Esophagus muscularis mucosa (tissue), 4 donors: ENCODE results near the gene AP1M1. TPM values are rescaled to one million over a fixed set of nuclear protein-coding genes. Genes with fewer than 3 reads are reported as not detected.

Source experiments
- DNase-seq: peaks from one replicate; pipeline ENCODE4 v3.0.0-alpha.2; 2017; ENCODE audit errors: extremely low spot score
- H3K27ac ChIP-seq, 4 donors: fragments of 200-600 bp; sonication (generic); replicated peaks in 1 of 4; 1 replicate in 3 of 4; 2 replicates in 1 of 4; pipeline ENCODE4 v1.5.1; 2016 to 2019; ENCODE audit warnings: mild to moderate bottlenecking in 1 of 4
- H3K27me3 ChIP-seq, 4 donors: fragments of 200-600 bp; sonication (generic); one replicate each; pipeline versions ENCODE4 v1.5.1 to v1.6.0; 2016 to 2019
- H3K36me3 ChIP-seq, 4 donors: fragments of 200-600 bp; sonication (generic); one replicate each; pipeline ENCODE4 v1.5.1; 2016 to 2019
- H3K4me1 ChIP-seq, 4 donors: fragments of 200-600 bp; sonication (generic); one replicate each; pipeline ENCODE4 v1.5.1; 2016 to 2019
- H3K4me3 ChIP-seq, 4 donors: fragments of 200-600 bp; sonication (generic); 1 replicate in 2 of 4; 2 replicates in 2 of 4; pipeline ENCODE4 v1.5.1; 2016 to 2019; ENCODE audit warnings: mild to moderate bottlenecking in 4 of 4, moderate library complexity in 1 of 4
- H3K9me3 ChIP-seq, 4 donors: fragments of 200-600 bp; sonication (generic); 1 replicate in 3 of 4; 2 replicates in 1 of 4; pipeline ENCODE4 v1.5.1; 2016 to 2019
- EP300 ChIP-seq: sonication (generic); formaldehyde crosslinking; IDR thresholded peaks from one replicate; pipeline ENCODE4 v1.6.1; 2017; ENCODE audit warnings: antibody characterized with exemption
- POLR2A ChIP-seq: fragments of 450-650 bp; IDR thresholded peaks from one replicate; pipeline ENCODE4 v1.6.1; 2017; ENCODE audit warnings: antibody characterized with exemption, moderate library complexity, mild to moderate bottlenecking, low read depth
- POLR2AphosphoS5 ChIP-seq, 2 donors: sonication (generic); formaldehyde crosslinking; IDR thresholded peaks; one replicate each; pipeline ENCODE4 v1.6.1; 2017; ENCODE audit warnings: antibody characterized with exemption in 2 of 2
- WGBS: methylation state at CpG from one replicate; pipeline ENCODE4 v1.1.5; 2018; 5-methylcytosine and 5-hydroxymethylcytosine counted together
- intact Hi-C: fragments of 100-400 bp; cut with DNase I; formaldehyde crosslinking; loops from one replicate; pipeline ENCODE4 v1.15.1; 2023
- total RNA-seq, 4 donors: library from RNA; depleted of rRNA; stranded (reverse); fragments of >200 nt; gene quantifications; one replicate each; pipeline versions ENCODE4 v1.1.0 to v1.2.1, GENCODE V29; 2016
- TF ChIP-seq, protein P1 (sequence below), 3 experiments: fragments of 200-600 bp in 2 of 3; fragments of 450-650 bp in 1 of 3; sonication (generic) in 2 of 3; IDR thresholded peaks; one replicate each; pipeline ENCODE4 v1.5.1; 2017 to 2019; ENCODE audit warnings: antibody characterized with exemption in 3 of 3, mild to moderate bottlenecking in 2 of 3, moderate library complexity in 1 of 3

The AP1M1 gene
- total RNA-seq, 4 donors from 2014 or later: 63.1 to 115 (median 98.6) TPM

DNA sequence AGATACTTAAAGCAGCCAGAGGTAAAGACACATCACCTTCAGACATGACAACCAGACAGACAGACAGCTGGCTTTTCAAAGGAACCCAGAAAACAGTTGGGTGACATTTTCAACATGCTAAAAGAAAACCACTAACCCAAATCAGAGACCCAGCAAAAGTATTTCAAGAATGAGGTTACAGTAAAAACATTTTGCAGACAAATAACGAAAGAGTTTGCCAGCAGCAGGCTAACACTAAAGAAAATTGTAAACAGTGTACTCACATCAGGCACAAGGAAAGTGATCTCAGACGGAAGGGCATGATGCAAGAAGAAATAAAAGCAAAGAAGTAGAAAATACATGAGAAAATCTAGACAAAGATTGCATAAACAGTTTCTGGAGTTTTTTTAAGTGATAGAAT, 46.4 kb downstream of the AP1M1 start:
- peaks cover 11 to 15% (median 12%) of the 10 kb centered on the region in 4 donors for H3K4me1 ChIP-seq
- intact Hi-C loops: no loop called here
- 28% methylated on average over 2 of the region's 2 CpGs for WGBS
- no peak for TF ChIP-seq POLR2A
- TF ChIP-seq POLR2AphosphoS5 (IDR thresholded peaks at IDR 0.05): no peak
- TF ChIP-seq, protein P1, sequence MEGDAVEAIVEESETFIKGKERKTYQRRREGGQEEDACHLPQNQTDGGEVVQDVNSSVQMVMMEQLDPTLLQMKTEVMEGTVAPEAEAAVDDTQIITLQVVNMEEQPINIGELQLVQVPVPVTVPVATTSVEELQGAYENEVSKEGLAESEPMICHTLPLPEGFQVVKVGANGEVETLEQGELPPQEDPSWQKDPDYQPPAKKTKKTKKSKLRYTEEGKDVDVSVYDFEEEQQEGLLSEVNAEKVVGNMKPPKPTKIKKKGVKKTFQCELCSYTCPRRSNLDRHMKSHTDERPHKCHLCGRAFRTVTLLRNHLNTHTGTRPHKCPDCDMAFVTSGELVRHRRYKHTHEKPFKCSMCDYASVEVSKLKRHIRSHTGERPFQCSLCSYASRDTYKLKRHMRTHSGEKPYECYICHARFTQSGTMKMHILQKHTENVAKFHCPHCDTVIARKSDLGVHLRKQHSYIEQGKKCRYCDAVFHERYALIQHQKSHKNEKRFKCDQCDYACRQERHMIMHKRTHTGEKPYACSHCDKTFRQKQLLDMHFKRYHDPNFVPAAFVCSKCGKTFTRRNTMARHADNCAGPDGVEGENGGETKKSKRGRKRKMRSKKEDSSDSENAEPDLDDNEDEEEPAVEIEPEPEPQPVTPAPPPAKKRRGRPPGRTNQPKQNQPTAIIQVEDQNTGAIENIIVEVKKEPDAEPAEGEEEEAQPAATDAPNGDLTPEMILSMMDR (IDR thresholded peaks at IDR 0.05): no peak
- TF ChIP-seq EP300: no peak
- DNase-seq: no peak
- no peak overlapping the region for H3K4me3 ChIP-seq
- H3K27ac ChIP-seq: no peak overlapping the region
- no peaks in the 10 kb centered on the region for H3K27me3 ChIP-seq
- H3K36me3 ChIP-seq: no peaks in the 10 kb centered on the region
- no peaks in the 10 kb centered on the region for H3K9me3 ChIP-seq

GRCh38 chr19:16247353-16248182, 49.9 kb downstream of the AP1M1 start:
- Histone ChIP-seq H3K9me3 (no peaks in the 10 kb centered on the region), H3K4me1 (peaks cover 11 to 15% (median 12%) of the 10 kb centered on the region in 4 donors), H3K4me3 (no peak overlapping the region), H3K27me3 (no peaks in the 10 kb centered on the region), H3K27ac (peak overlapping the region in 1 of 4 donors; percentile 43), H3K36me3 (no peaks in the 10 kb centered on the region)
- TF ChIP-seq POLR2A (no peak), EP300 (no peak), POLR2AphosphoS5 (IDR thresholded peaks at IDR 0.05) (peak; percentile 46 to 71)
- TF ChIP-seq, protein P1 (IDR thresholded peaks at IDR 0.05): peak in 2 of 3 experiments; percentile 97 to 98
- intact Hi-C loops: loop anchor here (1.0 kb wide), 1 partner anchor 136 kb away; no protein-coding TSS in a partner anchor
- 43% methylated on average over 14 of the region's 18 CpGs for WGBS
- DNase-seq: peak; percentile 97

- 59% methylated on average over 2 of the region's 7 CpGs for WGBS
- H3K27ac ChIP-seq: peak overlapping the region in 1 of 4 donors; percentile 43
- H3K4me1 ChIP-seq: peaks cover 14 to 18% (median 15%) of the 10 kb centered on the region in 4 donors
- H3K27me3 ChIP-seq: no peaks in the 10 kb centered on the region
- no peak for TF ChIP-seq EP300
- no peak for TF ChIP-seq POLR2AphosphoS5 (IDR thresholded peaks at IDR 0.05)
- TF ChIP-seq, protein P1 (IDR thresholded peaks at IDR 0.05): no peak
- intact Hi-C loops: no loop called here
- DNase-seq: no peak
- H3K9me3 ChIP-seq: no peaks in the 10 kb centered on the region
- no peaks in the 10 kb centered on the region for H3K36me3 ChIP-seq
- no peak overlapping the region for H3K4me3 ChIP-seq
These were observed 50.8 kb downstream of the AP1M1 start for GRCh38 chr19:16248380-16249023.

GRCh38 chr19:16249826-16250404, 52.2 kb downstream of the AP1M1 start:
- H3K4me1 ChIP-seq: peaks cover 18 to 22% (median 20%) of the 10 kb centered on the region in 4 donors
- DNase-seq: no peak
- no peaks in the 10 kb centered on the region for H3K27me3 ChIP-seq
- H3K36me3 ChIP-seq: no peaks in the 10 kb centered on the region
- peak overlapping the region in 1 of 4 donors; percentile 43 for H3K27ac ChIP-seq
- 86% methylated on average over 10 of the region's 10 CpGs for WGBS
- H3K9me3 ChIP-seq: no peaks in the 10 kb centered on the region
- intact Hi-C loops: no loop called here
- TF ChIP-seq POLR2AphosphoS5 (IDR thresholded peaks at IDR 0.05) (no peak), POLR2A (no peak), EP300 (no peak)
- TF ChIP-seq, protein P1 (IDR thresholded peaks at IDR 0.05): no peak
- H3K4me3 ChIP-seq: no peak overlapping the region
